Measurements from ENCODE around the gene BAX. TPM values are rescaled to one million over a fixed set of nuclear protein-coding genes. Genes with fewer than 3 reads are reported as not detected.
A peak's percentile ranks its signal among the peaks of the same experiment; 100 is the strongest.

Gene BAX
- total and polyA plus RNA-seq, 9 of the 15 experiments (the other 6 are each of a cell fraction or from before 2014, with no cell fraction given), result 3.2 to 95.4 (median 44.5) TPM

GRCh38 chr19:48963371-48964204 lies 8.9 kb downstream of the BAX start (continued):
- peak; percentile 45 for TF ChIP-seq PRDM10 (IDR thresholded peaks at IDR 0.05; ENCODE audit: partially characterized antibody)
- no peak for TF ChIP-seq ZBTB5 (IDR thresholded peaks at IDR 0.05)
- no peak for TF ChIP-seq SMAD2 (IDR thresholded peaks at IDR 0.05; ENCODE audit: low read depth, low read length)
- no peak for TF ChIP-seq SFPQ (IDR thresholded peaks at IDR 0.05; ENCODE audit: low read depth, low read length)
- no peak for TF ChIP-seq ZFP30 (CRISPR knock-in tag; IDR thresholded peaks at IDR 0.05; ENCODE audit: borderline replicate concordance)
- TF ChIP-seq ETS1 (conservative IDR thresholded peaks at IDR 0.05; ENCODE audit: control insufficient read depth, low read depth, low read length), result peak; percentile 72
- TF ChIP-seq HBP1 (CRISPR knock-in tag; IDR thresholded peaks at IDR 0.05), result 0 out of 2 replicates have a peak, but pooled peaks have one; percentile 8
- no peak for TF ChIP-seq CREBBP (IDR thresholded peaks at IDR 0.05; ENCODE audit: low read depth, low read length)
- no peak for TF ChIP-seq CGGBP1 (CRISPR knock-in tag; IDR thresholded peaks at IDR 0.05)
- peak; percentile 59 for TF ChIP-seq HDAC8 (tag; IDR thresholded peaks at IDR 0.05)
- TF ChIP-seq ZNF133 (CRISPR knock-in tag; IDR thresholded peaks at IDR 0.05), result no peak
- TF ChIP-seq USF1 (CRISPR knock-in tag; IDR thresholded peaks at IDR 0.05), result no peak; the same call in 1 of the 2 replicates
